Fibroblast of lung (primary cell): ENCODE measurements around the gene DMBX1.

Source experiments
- CTCF ChIP-seq, 2 donors: IDR thresholded peaks in 1 of 2; conservative IDR thresholded peaks in 1 of 2; 1 replicate in 1 of 2; 2 replicates in 1 of 2; pipeline ENCODE4 v1.5.1; 2011 to 2012; ENCODE audit warnings: low read length in 2 of 2, control low read depth in 1 of 2, inconsistent platforms in 1 of 2, low read depth in 1 of 2, mild to moderate bottlenecking in 1 of 2
- EZH2 ChIP-seq: IDR thresholded peaks from 2 replicates; pipeline ENCODE4 v1.5.1; 2012; ENCODE audit warnings: low read length, control low read depth, mild to moderate bottlenecking; ENCODE audit errors: missing control alignments

- TF ChIP-seq CTCF (conservative IDR thresholded peaks at IDR 0.05 in 1 of 2, IDR thresholded peaks at IDR 0.05 in 1 of 2; ENCODE audit: low read depth in 1 of 2, low read length in 2 of 2) (no peak), EZH2 (no peak)
Measured at GRCh38 chr1:46492871-46493270, 3.2 kb downstream of the DMBX1 start.
